Fibroblast of lung (primary cell): Measurements from ENCODE around the gene MPC2. TPM values are rescaled to one million over a fixed set of nuclear protein-coding genes. Genes with fewer than 3 reads are reported as not detected.

Experiments used
- DNase-seq, 2 donors: peaks; one replicate each; pipeline versions ENCODE4 v3.0.0 to v3.0.0-alpha.2; 2010; ENCODE audit warnings: low read depth in 2 of 2
- H2AFZ ChIP-seq: 2 replicates; pipeline ENCODE4 v1.5.1; 2012; ENCODE audit warnings: low read length, control low read depth, inconsistent platforms
- H3K27ac ChIP-seq: 2 replicates; pipeline ENCODE4 v1.5.1; 2011; ENCODE audit warnings: low read length, control low read depth; ENCODE audit not compliant: insufficient read depth
- H3K27me3 ChIP-seq: 2 replicates; pipeline ENCODE4 v1.5.1; 2011; ENCODE audit warnings: mild to moderate bottlenecking, low read length; ENCODE audit not compliant: control insufficient read depth, insufficient read depth
- H3K36me3 ChIP-seq: 2 replicates; pipeline ENCODE4 v1.5.1; 2011; ENCODE audit warnings: low read length; ENCODE audit not compliant: control insufficient read depth, insufficient read depth
- H3K4me1 ChIP-seq: 2 replicates; pipeline ENCODE4 v1.5.1; 2011; ENCODE audit warnings: low read length; ENCODE audit not compliant: control insufficient read depth, insufficient read depth; ENCODE audit errors: extremely low read depth
- H3K4me2 ChIP-seq: 2 replicates; pipeline ENCODE4 v1.5.1; 2011; ENCODE audit warnings: low read length, control low read depth; ENCODE audit not compliant: insufficient read depth; ENCODE audit errors: extremely low read depth
- H3K4me3 ChIP-seq, 4 experiments: fragments of 200-600 bp in 1 of 4; sonication (generic) in 1 of 4; replicated peaks in 1 of 4; 2 replicates each; pipeline ENCODE4 v1.5.1; 2011 to 2016; ENCODE audit warnings: low read length in 4 of 4, low read depth in 3 of 4, mild to moderate bottlenecking in 3 of 4, control low read depth in 2 of 4, inconsistent platforms in 1 of 4, mixed read lengths in 1 of 4; ENCODE audit not compliant: insufficient read depth in 1 of 4; ENCODE audit errors: control extremely low read depth in 1 of 4
- H3K79me2 ChIP-seq: 2 replicates; pipeline ENCODE4 v1.5.1; 2012; ENCODE audit warnings: mild to moderate bottlenecking, low read length, inconsistent platforms; ENCODE audit not compliant: control insufficient read depth, insufficient read depth
- H3K9ac ChIP-seq: 2 replicates; pipeline ENCODE4 v1.5.1; 2011; ENCODE audit warnings: mild to moderate bottlenecking, low read length, control low read depth; ENCODE audit not compliant: insufficient read depth
- H3K9me3 ChIP-seq: 2 replicates; pipeline ENCODE4 v1.5.1; 2012; ENCODE audit warnings: low read depth, low read length; ENCODE audit not compliant: control insufficient read depth, insufficient read depth
- H4K20me1 ChIP-seq: 2 replicates; pipeline ENCODE4 v1.5.1; 2011; ENCODE audit warnings: low read length; ENCODE audit not compliant: control insufficient read depth, insufficient read depth; ENCODE audit errors: extremely low read depth
- EZH2 ChIP-seq: IDR thresholded peaks from 2 replicates; pipeline ENCODE4 v1.5.1; 2012; ENCODE audit warnings: low read length, control low read depth, mild to moderate bottlenecking; ENCODE audit errors: missing control alignments
- polyA minus RNA-seq: library from RNA; depleted of rRNA, polyadenylated mRNA; stranded (reverse); fragments of >200 nt; gene quantifications from 2 replicates; pipeline ENCODE4 v1.2.3, GENCODE V29; 2011; ENCODE audit warnings: low replicate concordance
- polyA plus RNA-seq, 2 donors: library from polyadenylated mRNA; depleted of rRNA in 1 of 2; stranded (reverse) in 1 of 2; unstranded in 1 of 2; fragments of >200 nt; gene quantifications; 2 replicates each; pipeline ENCODE4 v1.2.1, GENCODE V29; 2011 to 2012; ENCODE audit warnings: missing spikeins in 1 of 2
- total RNA-seq: library from RNA; depleted of rRNA; stranded (reverse); fragments of >200 nt; gene quantifications from 2 replicates; pipeline ENCODE4 v1.2.1, GENCODE V29; 2014
- TF ChIP-seq, protein P1 (sequence below), 2 donors: IDR thresholded peaks in 1 of 2; conservative IDR thresholded peaks in 1 of 2; 1 replicate in 1 of 2; 2 replicates in 1 of 2; pipeline ENCODE4 v1.5.1; 2011 to 2012; ENCODE audit warnings: low read length in 2 of 2, control low read depth in 1 of 2, inconsistent platforms in 1 of 2, low read depth in 1 of 2, mild to moderate bottlenecking in 1 of 2

Gene MPC2
- total RNA-seq, result 32.1 and 35.2 TPM in 2 replicates
- polyA plus RNA-seq, result 52.6 and 58.7 TPM in 2 replicates
- 69.8 and 74.8 TPM in 2 replicates for polyA plus RNA-seq (2012)
- 2.5 and 5.3 TPM in 2 replicates for polyA minus RNA-seq

DNA sequence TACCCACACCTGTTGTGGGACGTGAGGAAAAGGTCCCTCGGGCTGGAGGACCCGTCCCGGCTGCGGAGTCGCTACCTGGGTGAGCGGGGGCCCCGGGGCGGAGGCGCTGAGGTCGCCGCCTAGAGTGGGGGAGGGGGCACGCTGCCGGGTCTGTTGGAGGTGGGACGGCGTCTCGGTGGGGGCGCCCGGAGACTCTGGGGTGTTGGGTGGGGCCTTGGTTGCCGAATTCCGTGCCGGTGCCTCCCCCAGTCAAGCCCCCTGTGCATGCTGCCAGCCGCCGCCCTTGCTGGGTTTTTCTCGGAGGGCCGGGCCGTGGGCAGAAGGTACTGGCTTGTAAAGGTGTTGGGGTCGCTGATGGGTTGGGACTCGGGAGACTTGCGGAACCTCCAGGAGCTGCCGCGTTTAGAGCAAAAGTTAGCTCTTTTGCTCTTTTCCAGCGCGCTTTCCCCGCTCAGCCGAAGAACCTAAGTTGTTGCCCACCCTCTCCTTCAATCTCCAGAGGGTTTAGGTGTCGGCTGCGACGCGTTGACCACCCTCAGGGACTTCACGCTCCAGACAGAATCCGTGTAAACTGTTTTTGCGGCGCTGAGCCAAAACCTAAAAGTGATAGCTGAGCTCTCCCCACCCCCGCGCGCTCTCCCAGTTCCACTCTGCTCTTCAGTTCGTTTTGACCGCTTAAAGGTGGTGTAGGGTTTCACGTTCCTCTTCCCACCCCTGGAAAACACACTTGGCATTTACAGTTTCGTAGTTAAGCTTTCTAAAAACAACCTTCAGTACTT is at the start of gene MPC2:
Gene MPC2, minus strand, starts transcription at position 143 of the 779 bp plus-strand sequence. CDS start 1,231 bp downstream, outside the sequence.
- Histone ChIP-seq H3K4me3 (peak within 1 kb of the TSS; percentile 85 to 94 (median 88)), H2AFZ (peak within 1 kb of the TSS; percentile 79), H3K27me3 (no peaks in the 10 kb centered on the region), H4K20me1 (peaks cover 2% of the 10 kb centered on the region), H3K27ac (peak within 1 kb of the TSS; percentile 98), H3K79me2 (peaks cover 81% of the 10 kb centered on the region), H3K36me3 (no peaks in the 10 kb centered on the region), H3K9me3 (no peaks in the 10 kb centered on the region), H3K4me1 (no peaks in the 10 kb centered on the region), H3K4me2 (peak within 1 kb of the TSS; percentile 96), H3K9ac (peak within 1 kb of the TSS; percentile 85)
- DNase-seq, result peak; percentile 75 to 83
- no peak for TF ChIP-seq EZH2
- TF ChIP-seq, protein P1, sequence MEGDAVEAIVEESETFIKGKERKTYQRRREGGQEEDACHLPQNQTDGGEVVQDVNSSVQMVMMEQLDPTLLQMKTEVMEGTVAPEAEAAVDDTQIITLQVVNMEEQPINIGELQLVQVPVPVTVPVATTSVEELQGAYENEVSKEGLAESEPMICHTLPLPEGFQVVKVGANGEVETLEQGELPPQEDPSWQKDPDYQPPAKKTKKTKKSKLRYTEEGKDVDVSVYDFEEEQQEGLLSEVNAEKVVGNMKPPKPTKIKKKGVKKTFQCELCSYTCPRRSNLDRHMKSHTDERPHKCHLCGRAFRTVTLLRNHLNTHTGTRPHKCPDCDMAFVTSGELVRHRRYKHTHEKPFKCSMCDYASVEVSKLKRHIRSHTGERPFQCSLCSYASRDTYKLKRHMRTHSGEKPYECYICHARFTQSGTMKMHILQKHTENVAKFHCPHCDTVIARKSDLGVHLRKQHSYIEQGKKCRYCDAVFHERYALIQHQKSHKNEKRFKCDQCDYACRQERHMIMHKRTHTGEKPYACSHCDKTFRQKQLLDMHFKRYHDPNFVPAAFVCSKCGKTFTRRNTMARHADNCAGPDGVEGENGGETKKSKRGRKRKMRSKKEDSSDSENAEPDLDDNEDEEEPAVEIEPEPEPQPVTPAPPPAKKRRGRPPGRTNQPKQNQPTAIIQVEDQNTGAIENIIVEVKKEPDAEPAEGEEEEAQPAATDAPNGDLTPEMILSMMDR (conservative IDR thresholded peaks at IDR 0.05 in 1 of 2, IDR thresholded peaks at IDR 0.05 in 1 of 2; ENCODE audit: low read depth in 1 of 2, low read length in 2 of 2), result no peak

DNA sequence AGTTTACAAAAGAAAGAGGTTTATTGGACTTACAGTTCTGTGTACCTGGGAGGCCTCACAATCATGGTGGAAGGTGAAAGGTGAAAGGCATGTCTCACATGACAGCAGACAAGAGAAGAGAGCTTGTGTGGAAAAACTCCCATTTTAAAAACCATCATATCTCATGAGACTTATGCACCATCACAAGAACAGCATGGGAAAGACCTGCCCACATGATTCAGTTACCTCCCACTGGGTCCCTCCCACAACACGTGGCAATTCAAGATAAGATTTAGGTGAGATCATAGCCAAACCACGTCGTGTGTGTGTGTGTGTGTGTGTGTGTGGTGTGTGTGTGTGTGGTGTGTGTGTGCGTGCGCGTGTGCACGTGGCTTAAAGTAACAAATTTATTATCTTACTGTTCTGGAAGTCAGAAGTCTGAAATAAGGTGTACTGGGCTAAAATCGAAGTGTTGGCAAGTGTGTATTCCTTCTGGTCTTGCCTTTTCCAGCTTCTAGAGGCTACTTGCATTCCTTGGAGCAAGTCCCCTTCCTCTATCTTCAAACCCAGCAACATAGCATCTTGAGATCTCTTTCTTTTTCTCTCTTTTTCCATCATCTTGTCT is 48.1 kb upstream of the MPC2 start:
- no peaks in the 10 kb centered on the region for H3K27me3 ChIP-seq
- no peak overlapping the region for H3K4me2 ChIP-seq
- H2AFZ ChIP-seq, result no peak overlapping the region
- no peaks in the 10 kb centered on the region for H4K20me1 ChIP-seq
- H3K4me3 ChIP-seq, result no peak overlapping the region
- no peaks in the 10 kb centered on the region for H3K36me3 ChIP-seq
- DNase-seq, result peak in 1 of 2 donors; percentile 58
- H3K9ac ChIP-seq, result no peak overlapping the region
- H3K79me2 ChIP-seq, result peaks cover 12% of the 10 kb centered on the region
- H3K4me1 ChIP-seq, result no peaks in the 10 kb centered on the region
- no peak for TF ChIP-seq EZH2
- TF ChIP-seq, protein P1 (conservative IDR thresholded peaks at IDR 0.05 in 1 of 2, IDR thresholded peaks at IDR 0.05 in 1 of 2; ENCODE audit: low read depth in 1 of 2, low read length in 2 of 2), result no peak
- H3K9me3 ChIP-seq, result no peaks in the 10 kb centered on the region
- no peak overlapping the region for H3K27ac ChIP-seq

DNA sequence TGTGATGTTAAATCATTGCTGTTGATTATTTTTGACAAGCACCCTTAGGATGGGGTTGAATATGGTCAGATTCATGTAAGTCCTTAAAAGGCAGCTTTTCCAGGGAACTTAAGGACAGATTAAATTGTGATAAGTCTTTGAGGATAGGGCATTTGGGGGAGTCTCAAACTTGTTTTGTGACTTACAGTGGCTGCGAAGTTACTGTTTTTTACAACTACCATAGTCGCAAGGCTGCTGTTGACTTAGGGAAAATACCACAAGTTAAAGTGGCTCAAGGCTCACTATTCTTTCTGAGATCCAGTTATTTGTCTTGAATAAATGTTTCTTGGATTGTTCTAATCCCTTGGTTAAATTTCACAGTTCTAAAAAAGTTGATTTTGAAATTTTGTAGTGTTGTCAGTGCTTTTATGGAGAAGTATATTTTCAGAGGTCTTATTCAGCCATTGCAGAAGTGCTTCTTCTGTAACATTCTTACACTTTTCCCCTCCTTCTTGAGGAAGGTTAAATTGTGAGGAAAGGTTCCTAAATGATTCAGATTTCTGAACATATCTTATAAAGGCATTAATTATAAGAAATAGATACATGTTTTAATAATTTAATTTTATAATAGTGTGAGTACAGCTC is 47.0 kb upstream of the MPC2 start:
- H3K9me3 ChIP-seq, result no peaks in the 10 kb centered on the region
- H3K27me3 ChIP-seq, result no peaks in the 10 kb centered on the region
- TF ChIP-seq EZH2, result no peak
- TF ChIP-seq, protein P1 (conservative IDR thresholded peaks at IDR 0.05 in 1 of 2, IDR thresholded peaks at IDR 0.05 in 1 of 2; ENCODE audit: low read depth in 1 of 2, low read length in 2 of 2), result no peak
- no peaks in the 10 kb centered on the region for H3K36me3 ChIP-seq
- peaks cover 12% of the 10 kb centered on the region for H3K79me2 ChIP-seq
- no peak for DNase-seq
- H3K4me1 ChIP-seq, result no peaks in the 10 kb centered on the region
- H3K4me2 ChIP-seq, result no peak overlapping the region
- H3K4me3 ChIP-seq, result no peak overlapping the region
- H3K9ac ChIP-seq, result no peak overlapping the region
- H4K20me1 ChIP-seq, result no peaks in the 10 kb centered on the region
- H2AFZ ChIP-seq, result no peak overlapping the region
- no peak overlapping the region for H3K27ac ChIP-seq
